Activated T-cell treated with anti-CD3 and anti-CD28 coated beads, Interleukin-2, amount 50 U/mL, for 24 hours (primary cell): ENCODE results near the gene CEP63.

Source experiments
- DNase-seq: peaks from one replicate; pipeline ENCODE4 v3.0.0-alpha.2; 2020
- H3K27ac Mint-ChIP-seq: 2 replicates; pipeline ENCODE4 v1.8.0; 2020; ENCODE audit warnings: mild to moderate bottlenecking, mixed read lengths
- H3K27me3 Mint-ChIP-seq: 2 replicates; pipeline ENCODE4 v1.8.0; 2020; ENCODE audit warnings: mixed read lengths
- H3K36me3 Mint-ChIP-seq: 2 replicates; pipeline ENCODE4 v1.8.0; 2020; ENCODE audit warnings: low read depth, mixed read lengths
- H3K4me1 Mint-ChIP-seq: 2 replicates; pipeline ENCODE4 v1.8.0; 2020; ENCODE audit warnings: low read depth, mixed read lengths
- H3K4me3 Mint-ChIP-seq: 2 replicates; pipeline ENCODE4 v1.8.0; 2020; ENCODE audit warnings: mild to moderate bottlenecking, moderate library complexity, mixed read lengths
- H3K9me3 Mint-ChIP-seq: 2 replicates; pipeline ENCODE4 v1.8.0; 2020; ENCODE audit warnings: mixed read lengths

CEP63 gene

GRCh38 chr3:134459562-134459961, 26.3 kb upstream of the CEP63 start:
- Mint-ChIP-seq H3K36me3 (no peaks in the 10 kb centered on the region), H3K27ac (no peak overlapping the region), H3K4me1 (no peaks in the 10 kb centered on the region), H3K4me3 (no peak overlapping the region), H3K27me3 (peaks cover 27% of the 10 kb centered on the region), H3K9me3 (no peaks in the 10 kb centered on the region)
- DNase-seq = no peak

GRCh38 chr3:134460965-134461364, 24.9 kb upstream of the CEP63 start:
- H3K4me1 Mint-ChIP-seq = no peaks in the 10 kb centered on the region
- H3K27ac Mint-ChIP-seq = no peak overlapping the region
- H3K36me3 Mint-ChIP-seq = no peaks in the 10 kb centered on the region
- no peak for DNase-seq
- H3K4me3 Mint-ChIP-seq = no peak overlapping the region
- H3K27me3 Mint-ChIP-seq = peaks cover 27% of the 10 kb centered on the region
- no peaks in the 10 kb centered on the region for H3K9me3 Mint-ChIP-seq

GRCh38 chr3:134462331-134462941, 23.4 kb upstream of the CEP63 start:
- DNase-seq = no peak
- H3K4me3 Mint-ChIP-seq = no peak overlapping the region
- H3K4me1 Mint-ChIP-seq = no peaks in the 10 kb centered on the region
- H3K9me3 Mint-ChIP-seq = no peaks in the 10 kb centered on the region
- H3K27ac Mint-ChIP-seq = no peak overlapping the region
- peaks cover 19% of the 10 kb centered on the region for H3K27me3 Mint-ChIP-seq
- no peaks in the 10 kb centered on the region for H3K36me3 Mint-ChIP-seq

- no peaks in the 10 kb centered on the region for H3K4me1 Mint-ChIP-seq
- DNase-seq = no peak
- no peak overlapping the region for H3K4me3 Mint-ChIP-seq
- no peaks in the 10 kb centered on the region for H3K9me3 Mint-ChIP-seq
- H3K27ac Mint-ChIP-seq = no peak overlapping the region
- peaks cover 6% of the 10 kb centered on the region for H3K27me3 Mint-ChIP-seq
- no peaks in the 10 kb centered on the region for H3K36me3 Mint-ChIP-seq
These were observed 22.2 kb upstream of the CEP63 start for GRCh38 chr3:134463676-134464063.

GRCh38 chr3:134464064-134464688, 21.7 kb upstream of the CEP63 start:
- Mint-ChIP-seq H3K27ac (no peak overlapping the region), H3K9me3 (no peaks in the 10 kb centered on the region), H3K4me3 (no peak overlapping the region), H3K27me3 (peaks cover 6% of the 10 kb centered on the region), H3K36me3 (no peaks in the 10 kb centered on the region), H3K4me1 (no peaks in the 10 kb centered on the region)
- no peak for DNase-seq

GRCh38 chr3:134464689-134465365, 21.0 kb upstream of the CEP63 start:
- DNase-seq = no peak
- Mint-ChIP-seq H3K27me3 (peaks cover 4% of the 10 kb centered on the region), H3K9me3 (no peaks in the 10 kb centered on the region), H3K27ac (no peak overlapping the region), H3K36me3 (no peaks in the 10 kb centered on the region), H3K4me3 (no peak overlapping the region), H3K4me1 (no peaks in the 10 kb centered on the region)

GRCh38 chr3:134466331-134466730, 19.5 kb upstream of the CEP63 start:
- H3K27me3 Mint-ChIP-seq = peaks cover 4% of the 10 kb centered on the region
- H3K9me3 Mint-ChIP-seq = no peaks in the 10 kb centered on the region
- no peak overlapping the region for H3K4me3 Mint-ChIP-seq
- no peaks in the 10 kb centered on the region for H3K4me1 Mint-ChIP-seq
- no peak for DNase-seq
- H3K36me3 Mint-ChIP-seq = no peaks in the 10 kb centered on the region
- no peak overlapping the region for H3K27ac Mint-ChIP-seq

- no peak for DNase-seq
- no peaks in the 10 kb centered on the region for H3K9me3 Mint-ChIP-seq
- H3K4me3 Mint-ChIP-seq = no peak overlapping the region
- H3K36me3 Mint-ChIP-seq = no peaks in the 10 kb centered on the region
- H3K27ac Mint-ChIP-seq = no peak overlapping the region
- no peaks in the 10 kb centered on the region for H3K4me1 Mint-ChIP-seq
- H3K27me3 Mint-ChIP-seq = no peaks in the 10 kb centered on the region
These were observed 17.3 kb upstream of the CEP63 start for GRCh38 chr3:134468519-134468918.

- no peaks in the 10 kb centered on the region for H3K9me3 Mint-ChIP-seq
- no peak overlapping the region for H3K27ac Mint-ChIP-seq
- no peak for DNase-seq
- H3K36me3 Mint-ChIP-seq = peaks cover 6% of the 10 kb centered on the region
- H3K27me3 Mint-ChIP-seq = no peaks in the 10 kb centered on the region
- H3K4me3 Mint-ChIP-seq = no peak overlapping the region
- peaks cover 2% of the 10 kb centered on the region for H3K4me1 Mint-ChIP-seq
These were observed 14.2 kb upstream of the CEP63 start for GRCh38 chr3:134471521-134472193.

GRCh38 chr3:134472831-134473230, 13.0 kb upstream of the CEP63 start:
- no peaks in the 10 kb centered on the region for H3K27me3 Mint-ChIP-seq
- no peak overlapping the region for H3K27ac Mint-ChIP-seq
- peaks cover 18% of the 10 kb centered on the region for H3K36me3 Mint-ChIP-seq
- peaks cover 2% of the 10 kb centered on the region for H3K4me1 Mint-ChIP-seq
- no peak overlapping the region for H3K4me3 Mint-ChIP-seq
- no peaks in the 10 kb centered on the region for H3K9me3 Mint-ChIP-seq
- no peak for DNase-seq

GRCh38 chr3:134473868-134474546, 11.8 kb upstream of the CEP63 start:
- no peak overlapping the region for H3K27ac Mint-ChIP-seq
- H3K36me3 Mint-ChIP-seq = peaks cover 30% of the 10 kb centered on the region
- no peak overlapping the region for H3K4me3 Mint-ChIP-seq
- no peaks in the 10 kb centered on the region for H3K9me3 Mint-ChIP-seq
- DNase-seq = peak; percentile 71
- peaks cover 2% of the 10 kb centered on the region for H3K4me1 Mint-ChIP-seq
- no peaks in the 10 kb centered on the region for H3K27me3 Mint-ChIP-seq

GRCh38 chr3:134474956-134475355, 10.9 kb upstream of the CEP63 start:
- Mint-ChIP-seq H3K9me3 (no peaks in the 10 kb centered on the region), H3K4me3 (no peak overlapping the region), H3K36me3 (peaks cover 37% of the 10 kb centered on the region), H3K27me3 (no peaks in the 10 kb centered on the region), H3K4me1 (peaks cover 2% of the 10 kb centered on the region), H3K27ac (no peak overlapping the region)
- DNase-seq = no peak

- H3K27me3 Mint-ChIP-seq = no peaks in the 10 kb centered on the region
- H3K27ac Mint-ChIP-seq = no peak overlapping the region
- H3K4me3 Mint-ChIP-seq = no peak overlapping the region
- peaks cover 49% of the 10 kb centered on the region for H3K36me3 Mint-ChIP-seq
- peaks cover 3% of the 10 kb centered on the region for H3K4me1 Mint-ChIP-seq
- DNase-seq = no peak
- no peaks in the 10 kb centered on the region for H3K9me3 Mint-ChIP-seq
These were observed 9.6 kb upstream of the CEP63 start for GRCh38 chr3:134476306-134476705.

GRCh38 chr3:134477002-134477401, 8.9 kb upstream of the CEP63 start:
- Mint-ChIP-seq H3K27me3 (no peaks in the 10 kb centered on the region), H3K4me1 (peaks cover 5% of the 10 kb centered on the region), H3K27ac (no peak overlapping the region)

More at GRCh38 chr3:134477002-134477401, 8.9 kb upstream of the CEP63 start:
- DNase-seq = no peak
- Mint-ChIP-seq H3K36me3 (peaks cover 56% of the 10 kb centered on the region), H3K9me3 (no peaks in the 10 kb centered on the region), H3K4me3 (no peak overlapping the region)
